ENCODE measurements around the gene CSTPP1. TPM values are rescaled to one million over a fixed set of nuclear protein-coding genes. Genes with fewer than 3 reads are reported as not detected.
"Not testable (repeated sequence)": the region's sequence is repeated elsewhere in the genome, so short reads cannot be mapped to it uniquely, and the experiment has no call there.

The CSTPP1 gene
- total and polyA plus RNA-seq, 2 of the 8 experiments (the other 6 are each of a cell fraction or from before 2014, with no cell fraction given) = 24.2 to 28.7 TPM

DNA sequence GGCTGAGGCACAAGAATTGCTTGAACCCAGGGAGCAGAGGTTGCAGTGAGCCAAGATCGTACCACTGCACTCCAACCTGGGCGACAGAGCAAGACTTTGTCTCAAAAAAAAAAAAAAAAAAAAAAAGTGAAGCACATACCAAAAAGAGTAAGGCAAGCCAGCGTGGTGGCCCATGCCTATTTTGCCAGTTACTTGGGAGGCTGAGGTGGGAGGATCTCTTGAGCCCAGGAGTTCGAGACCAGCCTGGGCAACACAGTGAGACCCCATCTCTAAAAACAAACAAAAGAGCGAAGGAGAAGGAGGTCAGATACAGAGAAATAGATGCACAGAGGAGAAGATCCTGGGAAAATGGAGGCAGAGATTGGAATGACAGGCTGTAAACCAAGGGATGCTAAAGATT, 270.0 kb downstream of the CSTPP1 start:
- H2BK20ac ChIP-seq (ENCODE audit: low read length); H3K4me3 ChIP-seq (ENCODE audit: extremely low read depth in 1 of 4, insufficient read depth in 2 of 4, low read depth in 3 of 4, low read length in 4 of 4); H3K18ac ChIP-seq (ENCODE audit: extremely low read depth, low read length); H3K4ac ChIP-seq (replicated peaks; ENCODE audit: insufficient read length, low read depth, low read length); H4K20me1 ChIP-seq (replicated peaks in 1 of 2; ENCODE audit: control insufficient read depth in 1 of 2, insufficient read depth in 2 of 2, low read length in 2 of 2); H3K4me2 ChIP-seq (ENCODE audit: insufficient read depth in 1 of 2, low read depth in 2 of 2, low read length in 2 of 2); H3K27ac ChIP-seq (ENCODE audit: low read depth, low read length); H3K56ac ChIP-seq (replicated peaks; ENCODE audit: insufficient read length, low read depth, low read length); H4K8ac ChIP-seq (ENCODE audit: extremely low read depth, insufficient read depth, low read length); H3K36me3 ChIP-seq (ENCODE audit: control insufficient read depth in 2 of 4, insufficient read depth in 4 of 4, low read length in 3 of 4); H3K23ac ChIP-seq (ENCODE audit: insufficient read length); H3K23me2 ChIP-seq (ENCODE audit: low read depth, low read length); H3K79me2 ChIP-seq (ENCODE audit: control insufficient read depth in 1 of 2, insufficient read depth in 2 of 2, low read length in 2 of 2); H4K5ac ChIP-seq (ENCODE audit: insufficient read length, low read depth, low read length); H2BK120ac ChIP-seq (replicated peaks; ENCODE audit: low read depth, low read length); H3K27me3 ChIP-seq (replicated peaks in 1 of 4; ENCODE audit: control insufficient read depth in 3 of 4, extremely low read depth in 1 of 4, insufficient read depth in 3 of 4, low read length in 3 of 4); H2AK5ac ChIP-seq (ENCODE audit: low read depth, low read length); FAIRE-seq; H3K14ac ChIP-seq (ENCODE audit: insufficient read length); H4K91ac ChIP-seq (replicated peaks; ENCODE audit: insufficient read length, low read length); H2BK15ac ChIP-seq (ENCODE audit: low read length); H2BK12ac ChIP-seq (ENCODE audit: low read depth, low read length); DNase-seq (ENCODE audit: low read depth in 1 of 2, low spot score in 2 of 2); H2BK5ac ChIP-seq (ENCODE audit: low read depth, low read length); H3K9ac ChIP-seq (replicated peaks in 1 of 4; ENCODE audit: extremely low read depth in 1 of 4, low read depth in 3 of 4, low read length in 3 of 4); H3K79me1 ChIP-seq (ENCODE audit: low read depth, low read length); H3K9me3 ChIP-seq (ENCODE audit: insufficient read depth in 2 of 2, low read depth in 1 of 2, low read length in 1 of 2); H2AFZ ChIP-seq (ENCODE audit: low read length); H3K4me1 ChIP-seq (replicated peaks in 1 of 4; ENCODE audit: control insufficient read depth in 3 of 4, insufficient read depth in 4 of 4, low read length in 3 of 4): not testable (repeated sequence)
- ChIA-PET CTCF (ENCODE audit: partially characterized antibody) (interaction anchor here (1.3 to 21.5 kb wide), 2 partner anchors 26 to 38 kb away, joined by 3 to 247 read pairs; partner anchors contain the start of genes ARFGAP2 and PACSIN3), POLR2A (ENCODE audit: partially characterized antibody) (interaction anchor here (0.7 to 4.1 kb wide), 2 partner anchors 19 to 634 kb away, joined by 4 to 23 read pairs; partner anchors contain the start of gene PACSIN3)
- 97% methylated on average over 3 of the region's 5 CpGs; no CpG with 5 or more reads in 1 of the 2 experiments for WGBS, 2 experiments (ENCODE audit: extremely low coverage in 1 of 2, insufficient coverage in 1 of 2, insufficient read length in 1 of 2, insufficient replicate concordance in 2 of 2, low coverage in 1 of 2, low lambda C conversion rate in 2 of 2, missing lambda C conversion rate in 1 of 2)
